HepG2 (cell line): ENCODE data around the gene TFDP2. TPM values are rescaled to one million over a fixed set of nuclear protein-coding genes. Genes with fewer than 3 reads are reported as not detected.

Experiments
- ATAC-seq: fragments of 200-7000 bp; cut with Tn5 transposase; 3 replicates; pipeline ENCODE4 v1.9.1; 2020; ENCODE audit warnings: mild to moderate bottlenecking, moderate library complexity
- BruUV-seq: library from RNA; stranded (reverse); fragments of 400-500 nt; replicated peaks from 2 replicates; lab custom pipeline; 2021; lab: Mats Ljungman, UMichigan
- CTCF ChIA-PET: fragments of 300-600 bp; formaldehyde crosslinking; extraction: SDS; loops from one replicate; lab custom pipeline; 2021; ENCODE audit warnings: low total read pairs, inconsistent platforms, low intra/inter-chr PET ratio; lab: Yijun Ruan, JAX
- POLR2A ChIA-PET: fragments of 350-600 bp; sonication (Branson Sonifier 250); formaldehyde crosslinking; loops from one replicate; lab custom pipeline; 2020; ENCODE audit warnings: antibody characterized with exemption, inconsistent platforms; lab: Yijun Ruan, JAX
- DNase-seq: peaks from one replicate; pipeline ENCODE4 v3.0.0-alpha.2; 2015; ENCODE audit warnings: low spot score
- FAIRE-seq: peaks from 3 replicates; lab custom pipeline; 2011; peaks lifted over from hg19 to GRCh38; lab: Jason Lieb, UNC
- H2AFZ ChIP-seq: one replicate; pipeline ENCODE4 v1.6.1; 2011; ENCODE audit warnings: low read length, inconsistent platforms
- H3K27ac ChIP-seq: fragments of 300-600 bp; 3 replicates; pipeline ENCODE4 v1.8.0; 2011; ENCODE audit warnings: mixed run types, mild to moderate bottlenecking, mixed read lengths, low read length, inconsistent platforms; ENCODE audit not compliant: insufficient read depth; ENCODE audit errors: extremely low read length
- H3K27me3 ChIP-seq, 2 experiments: fragments of 200-600 bp in 1 of 2; 2 replicates in 1 of 2; 3 replicates in 1 of 2; pipeline versions ENCODE4 v1.6.0 to v1.8.0; 2011; ENCODE audit warnings: low read length in 2 of 2, mild to moderate bottlenecking in 2 of 2, moderate library complexity in 2 of 2, inconsistent platforms in 1 of 2; ENCODE audit not compliant: insufficient read depth in 2 of 2, control insufficient read depth in 1 of 2
- H3K36me3 ChIP-seq, 2 experiments: fragments of 200-600 bp in 1 of 2; replicated peaks in 1 of 2; 2 replicates in 1 of 2; 3 replicates in 1 of 2; pipeline versions ENCODE4 v1.5.1 to v1.8.0; 2011; ENCODE audit warnings: low read length in 2 of 2, inconsistent platforms in 1 of 2; ENCODE audit not compliant: insufficient read depth in 2 of 2, control insufficient read depth in 1 of 2
- H3K4me1 ChIP-seq: 2 replicates; pipeline ENCODE4 v1.5.1; 2012; ENCODE audit warnings: low read length, inconsistent platforms; ENCODE audit not compliant: insufficient read depth
- H3K4me2 ChIP-seq: 2 replicates; pipeline ENCODE4 v1.6.0; 2011; ENCODE audit warnings: low read depth, low read length, inconsistent platforms
- H3K4me3 ChIP-seq, 3 experiments: fragments of 200-600 bp in 1 of 3; sonication (generic), shearing (Covaris generic) in 1 of 3; replicated peaks in 1 of 3; 2 replicates each; pipeline ENCODE4 v1.5.1; 2011 to 2016; ENCODE audit warnings: low read length in 3 of 3, inconsistent platforms in 2 of 3, low read depth in 2 of 3, mild to moderate bottlenecking in 2 of 3, control low read depth in 1 of 3, mixed read lengths in 1 of 3; ENCODE audit not compliant: insufficient read depth in 1 of 3
- H3K79me2 ChIP-seq: one replicate; pipeline ENCODE4 v1.6.1; 2011; ENCODE audit warnings: low read length, inconsistent platforms; ENCODE audit not compliant: insufficient read depth
- H3K9ac ChIP-seq: 2 replicates; pipeline ENCODE4 v1.6.0; 2011; ENCODE audit warnings: mild to moderate bottlenecking, low read depth, low read length, inconsistent platforms; ENCODE audit not compliant: insufficient read depth
- H3K9me3 ChIP-seq: 2 replicates; pipeline ENCODE4 v1.5.1; 2012; ENCODE audit warnings: mild to moderate bottlenecking, low read length
- H4K20me1 ChIP-seq: 2 replicates; pipeline ENCODE4 v1.6.0; 2011; ENCODE audit warnings: inconsistent platforms, mild to moderate bottlenecking, low read length, moderate library complexity; ENCODE audit not compliant: insufficient read depth
- CBX2 ChIP-seq, 2 experiments: fragments of 200-600 bp in 1 of 2; sonication (generic); formaldehyde crosslinking in 1 of 2; IDR thresholded peaks; 2 replicates each; pipeline versions ENCODE4 v1.7.0 to v1.8.1; 2018 to 2022; ENCODE audit warnings: low read depth in 2 of 2, low read length in 1 of 2, mild to moderate bottlenecking in 1 of 2, missing genetic modification reagents in 1 of 2
- CEBPB ChIP-seq: IDR thresholded peaks from 2 replicates; pipeline ENCODE4 v1.6.1; 2011; ENCODE audit warnings: low read depth, low read length, improper control_type of control experiment, borderline replicate concordance
- DPF2 ChIP-seq: sonication (generic); formaldehyde crosslinking; IDR thresholded peaks from 2 replicates; pipeline ENCODE4 v1.4.0; 2020; ENCODE audit warnings: mild to moderate bottlenecking, low read depth, missing genetic modification reagents, borderline replicate concordance
- KDM1A ChIP-seq: IDR thresholded peaks from 2 replicates; pipeline ENCODE4 v1.6.1; 2016; ENCODE audit warnings: missing compliant biosample characterization
- NR2C2 ChIP-seq: sonication (generic); formaldehyde crosslinking; IDR thresholded peaks from 2 replicates; pipeline ENCODE4 v1.4.0; 2020; ENCODE audit warnings: missing genetic modification reagents, mild to moderate bottlenecking, moderate library complexity, borderline replicate concordance
- ZBTB3 ChIP-seq: sonication (generic); formaldehyde crosslinking; IDR thresholded peaks from 2 replicates; pipeline ENCODE4 v1.4.0; 2020; ENCODE audit warnings: low read depth, mild to moderate bottlenecking, moderate library complexity, missing genetic modification reagents, borderline replicate concordance
- ZNF12 ChIP-seq: sonication (generic); formaldehyde crosslinking; IDR thresholded peaks from 2 replicates; pipeline ENCODE4 v1.5.0; 2020; ENCODE audit warnings: missing genetic modification reagents
- ZNF773 ChIP-seq: sonication (generic); formaldehyde crosslinking; IDR thresholded peaks from 2 replicates; pipeline ENCODE4 v1.4.0; 2020; ENCODE audit warnings: missing genetic modification reagents, borderline replicate concordance
- WGBS: methylation state at CpG from one replicate; pipeline ENCODE4 v1.1.6; 2017; ENCODE audit warnings: low lambda C conversion rate; 5-methylcytosine and 5-hydroxymethylcytosine counted together
- in situ Hi-C: cut with HindIII; loops from 2 replicates; pipeline ENCODE4 v1.10.0; 2017; ENCODE audit warnings: low pct_unique_long_range_greater_than_20kb; ENCODE audit not compliant: extremely low pct_ligation_motif_present
- intact Hi-C: fragments of 100-400 bp; cut with micrococcal nuclease; formaldehyde crosslinking; loops from one replicate; pipeline ENCODE4 v1.10.0; 2022; ENCODE audit not compliant: unreplicated experiment
- polyA plus RNA-seq, 8 experiments: library from polyadenylated mRNA; depleted of rRNA in 3 of 8; stranded (reverse) in 7 of 8; unstranded in 1 of 8; fragments of >200 nt; fragmentation: Illumina TruSeq in 4 of 8; extraction: Trizol in 4 of 8; gene quantifications; 2 replicates each; pipeline versions ENCODE4 v1.2.1 to v1.2.3, GENCODE V29; 2011 to 2016; ENCODE audit warnings: low read depth in 4 of 8, missing spikeins in 1 of 8, mixed read lengths in 1 of 8; ENCODE audit not compliant: insufficient read depth in 1 of 8
- total RNA-seq, 5 experiments: library from RNA; depleted of rRNA; stranded (reverse); fragments of >200 nt; fragmentation: Illumina TruSeq; extraction: Trizol; gene quantifications; 2 replicates each; pipeline ENCODE4 v1.2.3, GENCODE V29; 2016; ENCODE audit warnings: low read depth in 1 of 5
- TF ChIP-seq, protein P1 (sequence below): sonication (generic); formaldehyde crosslinking; IDR thresholded peaks from 2 replicates; pipeline ENCODE4 v1.4.0; 2020; ENCODE audit warnings: missing genetic modification reagents
- TF ChIP-seq, protein P2 (sequence below): IDR thresholded peaks from 2 replicates; pipeline ENCODE4 v1.6.1; 2016; ENCODE audit warnings: control low read depth

Gene TFDP2
- total and polyA plus RNA-seq, 2 of the 13 experiments (the other 11 are each of a cell fraction or from before 2014, with no cell fraction given) = 17.9 to 37.4 TPM

DNA sequence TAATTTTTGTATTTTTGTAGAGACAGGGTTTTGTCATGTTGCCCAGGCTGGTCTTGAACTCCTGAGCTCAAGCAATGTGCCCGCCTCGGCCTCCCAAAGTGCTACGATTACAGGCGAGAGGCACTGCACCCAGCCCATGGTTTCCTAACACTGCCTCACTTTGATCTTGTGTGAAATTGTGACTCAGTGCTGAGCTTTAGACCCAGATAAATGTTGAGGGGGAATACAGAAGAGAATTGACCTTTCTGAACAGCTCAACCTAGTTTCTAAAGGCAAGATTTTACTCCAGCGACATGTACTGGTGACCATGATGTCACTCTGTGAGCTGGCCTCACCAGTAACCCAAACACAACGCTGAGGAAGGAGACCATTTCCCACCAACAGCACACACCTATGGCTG lies 199.4 kb downstream of the TFDP2 start (continued):
- 0 out of 2 replicates have a peak, but pooled peaks have one; percentile 40 for TF ChIP-seq DPF2 (CRISPR knock-in tag)
- peak; percentile 49; the same call in 1 of the 2 replicates for TF ChIP-seq CEBPB
- no peak for TF ChIP-seq CBX2 (IDR thresholded peaks at IDR 0.05; ENCODE audit: low read depth, low read length)
- TF ChIP-seq CBX2 (CRISPR knock-in tag; IDR thresholded peaks at IDR 0.05; ENCODE audit: low read depth) = no peak
- no peak for TF ChIP-seq KDM1A (CRISPR knock-in tag)
- TF ChIP-seq NR2C2 (CRISPR knock-in tag) = no peak
- TF ChIP-seq, protein P1, sequence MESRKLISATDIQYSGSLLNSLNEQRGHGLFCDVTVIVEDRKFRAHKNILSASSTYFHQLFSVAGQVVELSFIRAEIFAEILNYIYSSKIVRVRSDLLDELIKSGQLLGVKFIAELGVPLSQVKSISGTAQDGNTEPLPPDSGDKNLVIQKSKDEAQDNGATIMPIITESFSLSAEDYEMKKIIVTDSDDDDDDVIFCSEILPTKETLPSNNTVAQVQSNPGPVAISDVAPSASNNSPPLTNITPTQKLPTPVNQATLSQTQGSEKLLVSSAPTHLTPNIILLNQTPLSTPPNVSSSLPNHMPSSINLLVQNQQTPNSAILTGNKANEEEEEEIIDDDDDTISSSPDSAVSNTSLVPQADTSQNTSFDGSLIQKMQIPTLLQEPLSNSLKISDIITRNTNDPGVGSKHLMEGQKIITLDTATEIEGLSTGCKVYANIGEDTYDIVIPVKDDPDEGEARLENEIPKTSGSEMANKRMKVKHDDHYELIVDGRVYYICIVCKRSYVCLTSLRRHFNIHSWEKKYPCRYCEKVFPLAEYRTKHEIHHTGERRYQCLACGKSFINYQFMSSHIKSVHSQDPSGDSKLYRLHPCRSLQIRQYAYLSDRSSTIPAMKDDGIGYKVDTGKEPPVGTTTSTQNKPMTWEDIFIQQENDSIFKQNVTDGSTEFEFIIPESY = 0 out of 2 replicates have a peak, but pooled peaks have one; percentile 35
- TF ChIP-seq ZBTB3 (CRISPR knock-in tag) = no peak
- TF ChIP-seq, protein P2, sequence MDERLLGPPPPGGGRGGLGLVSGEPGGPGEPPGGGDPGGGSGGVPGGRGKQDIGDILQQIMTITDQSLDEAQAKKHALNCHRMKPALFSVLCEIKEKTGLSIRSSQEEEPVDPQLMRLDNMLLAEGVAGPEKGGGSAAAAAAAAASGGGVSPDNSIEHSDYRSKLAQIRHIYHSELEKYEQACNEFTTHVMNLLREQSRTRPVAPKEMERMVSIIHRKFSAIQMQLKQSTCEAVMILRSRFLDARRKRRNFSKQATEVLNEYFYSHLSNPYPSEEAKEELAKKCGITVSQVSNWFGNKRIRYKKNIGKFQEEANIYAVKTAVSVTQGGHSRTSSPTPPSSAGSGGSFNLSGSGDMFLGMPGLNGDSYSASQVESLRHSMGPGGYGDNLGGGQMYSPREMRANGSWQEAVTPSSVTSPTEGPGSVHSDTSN (CRISPR knock-in tag) = no peak

DNA sequence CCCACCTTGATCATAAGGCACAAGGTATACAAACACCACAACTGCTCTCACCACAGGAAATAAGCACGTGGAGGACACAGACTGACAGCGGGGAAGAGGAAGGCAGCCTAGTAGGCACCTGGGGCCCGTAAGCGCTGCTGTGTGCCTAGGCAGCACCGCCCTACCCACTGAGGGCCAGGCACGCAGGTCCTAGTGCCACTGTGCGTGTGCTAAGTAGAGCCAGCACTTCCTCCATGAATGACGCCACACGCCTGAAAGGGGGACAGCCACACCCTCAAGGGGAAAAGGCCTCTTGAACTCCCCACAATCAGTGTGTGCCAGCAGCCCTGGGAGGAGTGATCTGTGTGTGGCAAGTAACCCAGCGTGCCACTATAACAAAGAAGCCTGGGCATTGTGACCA lies 199.9 kb downstream of the TFDP2 start:
- in situ Hi-C loops (no loop called here), intact Hi-C loops (no loop called here)
- Histone ChIP-seq H4K20me1 (no peaks in the 10 kb centered on the region), H3K9ac (no peak overlapping the region), H3K4me3 (no peak overlapping the region), H3K9me3 (no peaks in the 10 kb centered on the region), H3K79me2 (no peaks in the 10 kb centered on the region), H3K36me3 (peaks cover 0 to 6% of the 10 kb centered on the region in 2 experiments; a peak in 1 of 5 replicates), H3K27ac (peak overlapping the region; percentile 47), H2AFZ (no peak overlapping the region), H3K4me1 (peaks cover 15% of the 10 kb centered on the region), H3K4me2 (no peak overlapping the region), H3K27me3 (no peaks in the 10 kb centered on the region)
- 100% methylated on average over 6 of the region's 10 CpGs for WGBS
- BruUV-seq = no TSS peak
- ChIA-PET POLR2A (no interaction called here), CTCF (no interaction called here)
- FAIRE-seq (no peak), DNase-seq (no peak), ATAC-seq (no peak)
- TF ChIP-seq ZNF12 (peak; percentile 44; the same call in 1 of the 2 replicates), ZNF773 (CRISPR knock-in tag) (no peak)
